ENCODE data around the gene TYROBP.
"Not testable (repeated sequence)": the region's sequence is repeated elsewhere in the genome, so short reads cannot be mapped to it uniquely, and the experiment has no call there.

TYROBP gene

GRCh38 chr19:35895911-35896642 is 12.0 kb downstream of the TYROBP start:
- no peak for DNase-seq (ENCODE audit: low read depth, low spot score)
- no peak overlapping the region for H3K4me3 ChIP-seq (ENCODE audit: low read depth, low read length)
- CTCF ChIA-PET = interaction anchor here (0.6 to 3.4 kb wide), 2 partner anchors 13 to 27 kb away, joined by 3 to 19 read pairs; no protein-coding TSS in a partner anchor
- no peak for TF ChIP-seq CTCF (IDR thresholded peaks at IDR 0.05; ENCODE audit: insufficient read depth, low read length, missing control alignments)
- POLR2A ChIA-PET = no interaction called here

- H3K4me3 ChIP-seq (ENCODE audit: low read depth, low read length) = no peak overlapping the region
- ChIA-PET CTCF (interaction anchor here (0.9 to 3.4 kb wide), 4 partner anchors 12 to 40 kb away, joined by 3 to 19 read pairs (median 9); no protein-coding TSS in a partner anchor), POLR2A (no interaction called here)
- no peak for DNase-seq (ENCODE audit: low read depth, low spot score)
- TF ChIP-seq CTCF (IDR thresholded peaks at IDR 0.05; ENCODE audit: insufficient read depth, low read length, missing control alignments) = no peak
These were observed 13.8 kb downstream of the TYROBP start for GRCh38 chr19:35894342-35894741.

GRCh38 chr19:35891819-35892218 is 16.3 kb downstream of the TYROBP start:
- CTCF ChIA-PET = interaction anchor here (0.7 to 3.1 kb wide), 4 partner anchors 9 to 166 kb away, joined by 3 to 34 read pairs (median 3); no protein-coding TSS in a partner anchor
- POLR2A ChIA-PET; DNase-seq (ENCODE audit: low read depth, low spot score); H3K4me3 ChIP-seq (ENCODE audit: low read depth, low read length): not testable (repeated sequence)

- ChIA-PET CTCF (interaction anchor here (1.2 kb wide), 1 partner anchor 42 kb away, joined by 4 read pairs; no protein-coding TSS in a partner anchor), POLR2A (no interaction called here)
- DNase-seq (ENCODE audit: low read depth, low spot score) = no peak
- no peak overlapping the region for H3K4me3 ChIP-seq (ENCODE audit: low read depth, low read length)
- TF ChIP-seq CTCF (IDR thresholded peaks at IDR 0.05; ENCODE audit: insufficient read depth, low read length, missing control alignments) = no peak
These were observed 17.9 kb downstream of the TYROBP start for GRCh38 chr19:35890113-35890650.

GRCh38 chr19:35889370-35890112 is 18.6 kb downstream of the TYROBP start:
- DNase-seq (ENCODE audit: low read depth, low spot score) = no peak
- TF ChIP-seq CTCF (IDR thresholded peaks at IDR 0.05; ENCODE audit: insufficient read depth, low read length, missing control alignments) = no peak
- no peak overlapping the region for H3K4me3 ChIP-seq (ENCODE audit: low read depth, low read length)
- CTCF ChIA-PET = interaction anchor here (1.2 to 1.4 kb wide), 2 partner anchors 43 to 171 kb away, joined by 3 to 4 read pairs; no protein-coding TSS in a partner anchor
- POLR2A ChIA-PET = no interaction called here

GRCh38 chr19:35888398-35888797 is 19.7 kb downstream of the TYROBP start:
- no peak overlapping the region for H3K4me3 ChIP-seq (ENCODE audit: low read depth, low read length)
- no peak for TF ChIP-seq CTCF (IDR thresholded peaks at IDR 0.05; ENCODE audit: insufficient read depth, low read length, missing control alignments)
- POLR2A ChIA-PET = interaction anchor here (1.1 kb wide), 1 partner anchor 43 kb away, joined by 3 read pairs; no protein-coding TSS in a partner anchor
- no peak for DNase-seq (ENCODE audit: low read depth, low spot score)
- CTCF ChIA-PET = interaction anchor here (1.0 to 1.4 kb wide), 2 partner anchors 43 to 173 kb away, joined by 3 read pairs; no protein-coding TSS in a partner anchor

Measured in AG04449 (cell line).